ENCODE data around the gene ERFL.

Gene ERFL

DNA sequence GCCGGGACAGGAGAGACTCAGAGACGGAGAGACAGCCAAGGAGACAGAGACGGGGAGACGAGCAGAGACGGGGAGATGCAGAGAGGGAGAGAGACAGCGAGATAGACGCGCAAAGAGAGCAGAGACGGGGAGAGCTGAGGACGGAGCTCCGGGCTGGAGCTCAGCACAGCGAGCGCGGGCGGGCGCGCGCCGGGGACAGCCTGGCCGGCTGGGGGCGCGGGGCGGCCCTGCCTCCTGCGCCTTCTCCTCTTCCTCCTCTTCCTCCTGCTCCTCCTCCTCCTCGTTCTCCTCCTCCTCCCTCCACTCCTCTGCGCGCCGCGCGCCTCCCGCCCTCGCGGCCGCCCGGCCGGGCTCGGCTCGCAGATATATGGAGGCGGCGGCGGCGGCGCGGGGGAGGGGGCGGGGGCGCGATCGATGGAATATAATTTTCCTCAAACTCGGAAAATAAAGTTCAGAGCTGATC lies at the start of gene ERFL:
ERFL (minus strand) TSS at position 229 of the 463 bp plus-strand sequence. CDS start 15,530 bp downstream, outside the sequence.
- TF ChIP-seq, protein P1, sequence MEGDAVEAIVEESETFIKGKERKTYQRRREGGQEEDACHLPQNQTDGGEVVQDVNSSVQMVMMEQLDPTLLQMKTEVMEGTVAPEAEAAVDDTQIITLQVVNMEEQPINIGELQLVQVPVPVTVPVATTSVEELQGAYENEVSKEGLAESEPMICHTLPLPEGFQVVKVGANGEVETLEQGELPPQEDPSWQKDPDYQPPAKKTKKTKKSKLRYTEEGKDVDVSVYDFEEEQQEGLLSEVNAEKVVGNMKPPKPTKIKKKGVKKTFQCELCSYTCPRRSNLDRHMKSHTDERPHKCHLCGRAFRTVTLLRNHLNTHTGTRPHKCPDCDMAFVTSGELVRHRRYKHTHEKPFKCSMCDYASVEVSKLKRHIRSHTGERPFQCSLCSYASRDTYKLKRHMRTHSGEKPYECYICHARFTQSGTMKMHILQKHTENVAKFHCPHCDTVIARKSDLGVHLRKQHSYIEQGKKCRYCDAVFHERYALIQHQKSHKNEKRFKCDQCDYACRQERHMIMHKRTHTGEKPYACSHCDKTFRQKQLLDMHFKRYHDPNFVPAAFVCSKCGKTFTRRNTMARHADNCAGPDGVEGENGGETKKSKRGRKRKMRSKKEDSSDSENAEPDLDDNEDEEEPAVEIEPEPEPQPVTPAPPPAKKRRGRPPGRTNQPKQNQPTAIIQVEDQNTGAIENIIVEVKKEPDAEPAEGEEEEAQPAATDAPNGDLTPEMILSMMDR (conservative IDR thresholded peaks at IDR 0.05): no peak
- TF ChIP-seq ZFX (IDR thresholded peaks at IDR 0.05): no peak
- no peak within 1 kb of the TSS for H3K27ac ChIP-seq

DNA sequence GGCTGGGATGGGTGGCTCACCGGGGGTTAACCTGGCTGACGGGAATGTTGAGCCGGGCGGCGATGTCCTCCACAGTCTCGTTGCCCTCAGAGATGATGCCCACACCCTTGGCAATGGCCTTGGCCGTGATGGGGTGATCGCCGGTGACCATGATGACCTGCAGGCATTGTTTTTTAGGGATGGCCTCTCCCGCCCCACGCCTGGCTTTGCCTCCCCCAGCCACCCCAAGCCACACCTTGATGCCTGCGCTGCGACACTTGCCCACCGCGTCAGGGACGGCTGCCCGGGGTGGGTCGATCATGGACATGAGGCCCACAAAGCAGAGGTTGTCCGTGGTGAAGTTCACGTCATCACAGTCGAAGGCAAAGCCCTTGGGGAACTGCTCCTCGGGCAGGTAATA lies 49.7 kb upstream of the ERFL start:
- H3K27ac ChIP-seq: no peak overlapping the region
- TF ChIP-seq ZFX (IDR thresholded peaks at IDR 0.05): no peak
- TF ChIP-seq, protein P1 (conservative IDR thresholded peaks at IDR 0.05): no peak

DNA sequence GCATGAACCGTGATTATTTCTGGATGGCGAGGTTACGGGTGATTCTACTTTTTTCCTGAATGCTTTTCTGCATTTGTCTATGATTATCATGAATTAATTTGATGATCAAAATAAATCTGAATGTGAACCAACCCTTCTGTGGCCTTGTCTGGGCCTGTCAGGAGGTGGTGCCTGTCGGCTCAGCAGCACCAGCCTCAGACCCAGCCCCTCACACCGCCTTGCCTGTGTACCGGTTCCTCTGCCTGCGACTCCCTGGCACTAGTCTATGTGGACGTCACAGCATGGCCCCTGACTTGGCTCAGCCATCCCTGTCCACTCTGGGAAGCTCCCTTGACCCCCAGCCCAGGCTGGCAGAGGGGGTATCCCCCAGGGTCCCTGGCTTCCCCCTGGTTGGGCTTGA lies 46.4 kb upstream of the ERFL start:
- no peak overlapping the region for H3K27ac ChIP-seq
- TF ChIP-seq ZFX (IDR thresholded peaks at IDR 0.05): no peak
- TF ChIP-seq, protein P1 (conservative IDR thresholded peaks at IDR 0.05): no peak

DNA sequence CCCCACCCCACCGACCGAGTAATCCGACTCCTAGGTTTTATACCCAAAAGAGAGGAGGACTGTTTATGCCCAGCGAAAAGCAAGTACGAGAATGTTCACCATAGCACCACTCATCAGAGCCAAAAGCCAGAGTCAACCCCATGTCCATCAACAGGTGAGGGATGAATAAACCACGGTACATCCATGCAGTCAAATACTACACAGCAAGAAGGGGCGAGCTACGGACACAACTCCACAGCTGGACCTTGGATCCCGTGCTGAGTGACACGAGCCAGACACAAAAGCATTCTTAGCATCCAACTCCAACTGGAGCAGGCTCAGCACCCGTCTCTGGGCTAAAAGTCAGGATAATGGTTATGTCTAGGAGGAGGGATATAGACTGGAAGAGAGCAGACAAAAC lies 43.1 kb upstream of the ERFL start:
- no peak overlapping the region for H3K27ac ChIP-seq
- TF ChIP-seq, protein P1 (conservative IDR thresholded peaks at IDR 0.05): no peak
- no peak for TF ChIP-seq ZFX (IDR thresholded peaks at IDR 0.05)

DNA sequence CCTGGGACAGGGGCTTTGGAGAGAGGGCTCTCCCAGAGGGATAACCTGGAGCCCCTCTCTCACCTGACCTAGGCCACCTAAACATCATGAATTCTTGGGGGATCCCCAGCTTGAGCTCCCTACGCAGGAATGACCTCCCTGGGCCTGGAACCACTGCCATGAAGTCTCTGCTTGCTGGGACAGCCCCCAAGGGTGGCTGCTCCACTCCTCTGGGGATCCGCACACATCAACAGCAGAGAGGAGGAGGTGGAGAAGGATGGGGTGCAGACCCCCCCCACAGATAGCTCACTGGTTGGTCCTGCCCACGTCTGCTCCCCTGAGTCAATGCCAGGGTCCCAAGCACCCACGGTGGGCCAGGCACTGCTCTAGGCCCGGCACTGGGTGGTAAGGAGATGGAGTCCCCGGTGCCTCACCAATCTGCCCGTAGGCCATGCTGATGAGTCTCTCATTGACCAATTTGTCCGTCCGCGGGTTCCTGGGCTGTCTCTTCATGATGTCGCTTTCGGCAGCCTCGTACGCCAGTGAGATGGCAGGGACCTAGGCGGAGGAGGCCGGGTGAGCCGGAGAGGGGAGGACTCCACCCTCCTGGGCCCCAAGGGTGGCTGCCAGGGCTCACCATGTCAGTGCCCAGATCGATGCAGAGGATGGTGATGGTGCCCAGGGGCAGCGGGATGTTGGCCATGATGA lies 41.7 kb upstream of the ERFL start:
- TF ChIP-seq ZFX (IDR thresholded peaks at IDR 0.05): no peak
- TF ChIP-seq, protein P1 (conservative IDR thresholded peaks at IDR 0.05): no peak
- H3K27ac ChIP-seq: no peak overlapping the region

DNA sequence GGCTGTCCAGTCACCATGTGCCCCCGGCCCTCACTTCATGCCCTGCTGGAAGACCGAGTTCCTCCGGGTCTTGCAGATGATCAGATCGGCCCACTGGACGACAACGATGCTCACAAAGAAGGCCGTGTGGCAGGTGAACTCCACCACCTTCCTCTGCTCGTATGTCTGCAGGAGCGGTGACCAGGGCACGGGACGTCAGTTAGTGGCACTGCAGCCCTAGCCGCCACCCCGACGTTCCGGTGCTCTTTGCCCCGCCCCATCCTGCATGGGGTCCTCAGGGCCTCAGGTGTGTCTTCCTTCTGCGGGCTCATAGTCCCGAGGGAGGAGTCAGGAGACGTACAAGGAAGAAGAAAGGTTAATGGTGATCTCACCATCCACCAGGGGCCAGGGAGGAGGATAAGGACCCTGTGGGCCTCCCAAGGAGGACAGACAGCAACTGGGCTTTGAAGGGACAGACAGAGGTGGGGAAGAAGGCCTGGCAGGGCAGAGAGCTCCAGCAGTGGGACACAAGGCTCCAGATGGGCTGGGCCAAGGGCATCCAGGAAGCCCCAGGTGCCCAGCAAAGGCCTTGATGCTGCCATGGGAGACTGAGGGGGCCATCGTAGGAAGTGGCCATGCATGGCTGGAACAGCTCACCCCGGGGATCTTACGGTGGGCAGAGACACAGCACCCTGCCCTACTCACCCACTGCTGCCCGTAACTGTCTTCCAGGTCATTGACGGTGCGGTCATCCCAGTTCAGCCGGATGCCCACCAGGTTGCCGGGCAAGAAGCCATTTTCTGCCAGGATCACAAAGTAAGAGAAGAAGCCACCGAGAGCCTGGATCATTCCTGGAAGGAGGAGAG lies 40.7 kb upstream of the ERFL start:
- no peak overlapping the region for H3K27ac ChIP-seq
- TF ChIP-seq, protein P1 (conservative IDR thresholded peaks at IDR 0.05): no peak
- TF ChIP-seq ZFX (IDR thresholded peaks at IDR 0.05): no peak
